HAP-1 (cell line): ENCODE data around the gene SYNGR3.

Experiments
- DNase-seq, 2 experiments: peaks; one replicate each; pipeline ENCODE4 v3.0.0-alpha.2; 2016 to 2020; ENCODE audit warnings: low spot score in 2 of 2
- H3K27me3 ChIP-seq: fragments of 250-450 bp; sonication (Bioruptor Pico); 2 replicates; pipeline ENCODE4 v1.5.1; 2020; ENCODE audit warnings: low read depth, mild to moderate bottlenecking, moderate library complexity
- H3K36me3 ChIP-seq: fragments of 250-450 bp; sonication (Bioruptor Pico); replicated peaks from 2 replicates; pipeline ENCODE4 v1.5.1; 2020; ENCODE audit warnings: mild to moderate bottlenecking
- H3K4me1 ChIP-seq: fragments of 250-450 bp; sonication (Bioruptor Pico); 2 replicates; pipeline ENCODE4 v1.5.1; 2020; ENCODE audit warnings: mild to moderate bottlenecking
- H3K4me3 ChIP-seq: fragments of 250-450 bp; sonication (Bioruptor Pico); 2 replicates; pipeline ENCODE4 v1.5.1; 2020; ENCODE audit warnings: mild to moderate bottlenecking, moderate library complexity
- H3K9me3 ChIP-seq: fragments of 250-450 bp; sonication (Bioruptor Pico); 2 replicates; pipeline ENCODE4 v1.5.1; 2020; ENCODE audit warnings: mild to moderate bottlenecking, moderate library complexity
- in situ Hi-C: fragments of 300-500 bp; cut with MboI; formaldehyde crosslinking; loops from 3 replicates; pipeline ENCODE4 v1.14.3; 2020; ENCODE audit warnings: low sequenced_read_pairs, inconsistent platforms, mixed read lengths

SYNGR3 gene

DNA sequence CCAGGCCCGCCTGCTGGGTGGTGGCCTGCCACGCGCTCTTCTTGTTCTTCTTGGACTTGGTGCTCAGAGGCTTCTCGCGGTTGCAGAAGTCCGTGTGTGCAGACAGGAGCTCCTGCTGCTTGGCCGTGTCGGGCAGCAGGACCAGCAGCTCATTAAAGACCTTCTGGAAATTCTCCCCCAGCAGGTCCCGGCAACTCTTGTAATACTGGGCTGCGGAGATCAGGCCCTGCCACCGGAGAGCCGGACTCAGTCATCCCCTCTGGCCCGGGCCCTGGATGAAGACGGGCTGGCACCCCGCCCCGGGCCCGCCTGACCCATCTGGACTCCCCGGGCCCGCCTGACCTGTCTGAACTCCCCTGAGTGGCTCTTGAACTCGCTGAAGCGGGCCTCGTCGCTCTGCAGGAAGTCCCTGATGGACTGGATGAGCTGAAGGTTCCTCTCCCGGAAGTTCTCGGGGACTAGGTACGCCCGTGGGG is 8.6 kb downstream of the SYNGR3 start:
- H3K4me1 ChIP-seq: no peaks in the 10 kb centered on the region
- peaks cover 63% of the 10 kb centered on the region for H3K36me3 ChIP-seq

DNA sequence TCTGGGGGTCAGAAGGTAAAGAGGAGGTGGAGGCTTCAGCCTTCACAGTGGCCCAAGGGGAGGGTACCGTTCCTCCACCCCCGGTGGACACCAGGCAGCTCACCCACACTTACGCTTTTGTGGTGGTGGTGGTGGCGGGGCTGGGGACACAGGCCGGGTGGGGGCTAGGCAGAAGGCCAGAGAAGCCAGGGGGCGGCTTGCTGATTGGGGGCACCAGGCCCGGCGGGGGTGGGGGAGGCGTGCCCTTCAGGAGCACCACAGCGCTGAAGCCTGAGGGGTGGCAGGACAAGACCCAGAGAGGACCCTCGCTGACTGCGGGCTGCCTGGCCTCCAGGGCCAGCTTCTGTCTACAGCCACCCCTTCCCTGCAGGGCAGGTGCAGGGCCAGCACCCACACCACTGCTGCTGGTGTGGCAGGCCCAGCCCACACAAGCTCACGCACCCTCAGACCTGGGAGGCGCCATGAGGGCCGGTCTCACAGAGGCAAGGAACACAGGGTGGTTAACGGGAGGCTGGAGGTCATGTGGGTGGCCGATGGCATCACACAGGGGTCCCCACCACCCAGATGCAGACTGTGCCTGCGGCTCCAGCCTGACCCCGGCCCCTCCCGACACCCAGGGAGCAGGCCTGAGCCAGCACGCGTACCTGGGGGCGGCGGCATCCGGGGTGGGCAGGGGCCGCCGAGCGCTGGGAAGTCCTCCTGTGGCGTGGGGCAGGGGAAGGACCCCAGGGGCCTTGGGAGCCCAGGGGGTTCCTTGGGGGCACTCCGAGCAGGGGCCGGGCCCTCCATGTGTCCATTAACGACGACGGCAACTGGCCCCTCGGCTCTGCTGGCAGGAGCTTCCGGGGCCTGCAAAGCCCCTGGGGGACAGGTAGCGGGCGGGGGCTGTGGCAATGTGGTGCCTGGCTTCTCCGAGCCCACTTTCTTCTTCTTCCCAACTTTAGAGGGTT is 9.4 kb downstream of the SYNGR3 start:
- no peaks in the 10 kb centered on the region for H3K9me3 ChIP-seq
- peaks cover 2% of the 10 kb centered on the region for H3K4me1 ChIP-seq
- no peak for DNase-seq
- H3K36me3 ChIP-seq: peaks cover 65% of the 10 kb centered on the region
- in situ Hi-C loops: loop anchor here (25.0 kb wide), 1 partner anchor 513 kb away; the partner anchor contains the start of genes AMDHD2 and ATP6V0C
- H3K4me3 ChIP-seq: no peak overlapping the region
- H3K27me3 ChIP-seq: no peaks in the 10 kb centered on the region

More for the DNA sequence above, 8.6 kb downstream of the SYNGR3 start:
- no peaks in the 10 kb centered on the region for H3K27me3 ChIP-seq
- H3K9me3 ChIP-seq: no peaks in the 10 kb centered on the region
- no peak for DNase-seq
- in situ Hi-C loops: loop anchor here (25.0 kb wide), 1 partner anchor 514 kb away; the partner anchor contains the start of genes AMDHD2 and ATP6V0C
- H3K4me3 ChIP-seq: no peak overlapping the region

DNA sequence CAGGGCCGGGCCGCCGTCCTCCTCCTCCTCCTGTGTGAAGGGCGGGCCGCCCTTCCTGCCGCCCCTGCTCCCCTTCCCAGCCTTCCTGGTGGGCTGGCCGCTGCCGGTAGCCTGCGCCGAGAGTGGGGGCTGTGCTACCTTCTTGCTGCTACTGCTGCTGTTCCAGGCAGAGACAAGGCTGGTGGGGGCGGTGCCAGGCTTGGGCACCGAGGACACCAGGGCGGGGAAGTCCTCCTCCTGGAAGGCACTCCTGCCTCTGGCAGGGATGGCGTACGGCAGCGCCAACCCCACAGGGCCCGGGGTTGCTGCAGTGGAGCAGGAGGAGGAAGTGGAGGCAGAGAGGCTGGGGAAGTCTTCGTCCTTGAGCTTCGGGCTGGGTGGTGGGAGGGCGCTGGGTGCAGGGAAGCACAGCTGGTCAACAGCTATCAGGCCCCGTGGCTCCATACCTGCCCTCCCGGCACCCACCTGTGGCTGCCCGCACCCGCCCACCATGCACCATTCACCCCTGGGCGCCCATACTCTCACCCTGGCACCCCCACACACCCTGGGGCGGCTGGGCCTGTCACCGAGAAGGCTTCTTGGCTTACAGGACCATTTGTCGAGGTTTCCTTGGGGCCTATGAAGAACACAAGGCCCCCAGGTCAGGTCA is 10.2 kb downstream of the SYNGR3 start:
- Histone ChIP-seq H3K4me3 (no peak overlapping the region), H3K27me3 (no peaks in the 10 kb centered on the region), H3K4me1 (peaks cover 5% of the 10 kb centered on the region), H3K36me3 (peaks cover 65% of the 10 kb centered on the region), H3K9me3 (no peaks in the 10 kb centered on the region)
- no peak for DNase-seq
- in situ Hi-C loops: loop anchor here (25.0 kb wide), 1 partner anchor 512 kb away; the partner anchor contains the start of genes AMDHD2 and ATP6V0C

DNA sequence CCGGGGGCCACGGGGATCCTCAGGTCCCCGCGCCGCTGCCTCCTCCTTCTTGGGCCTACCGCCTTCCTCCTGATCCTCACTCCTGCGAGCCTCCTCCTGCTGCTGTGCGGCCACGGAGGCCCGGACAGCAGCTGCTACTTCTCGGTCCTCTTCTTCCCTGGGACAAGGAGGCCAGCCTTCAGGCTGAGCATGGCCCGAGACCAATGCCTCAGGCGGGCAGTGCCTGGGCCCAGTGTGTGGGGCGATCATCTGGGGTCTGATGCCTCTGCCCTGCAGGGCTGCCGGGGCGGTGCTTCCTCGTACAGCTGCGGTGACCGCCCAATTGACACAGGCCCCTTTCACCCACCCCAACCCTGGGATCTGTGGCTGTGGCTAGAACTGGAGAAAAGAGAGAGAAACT is 11.3 kb downstream of the SYNGR3 start:
- peaks cover 5% of the 10 kb centered on the region for H3K4me1 ChIP-seq
- H3K36me3 ChIP-seq: peaks cover 71% of the 10 kb centered on the region
- H3K9me3 ChIP-seq: no peaks in the 10 kb centered on the region
- H3K4me3 ChIP-seq: no peak overlapping the region
- DNase-seq: no peak
- no peaks in the 10 kb centered on the region for H3K27me3 ChIP-seq
- in situ Hi-C loops: no loop called here

DNA sequence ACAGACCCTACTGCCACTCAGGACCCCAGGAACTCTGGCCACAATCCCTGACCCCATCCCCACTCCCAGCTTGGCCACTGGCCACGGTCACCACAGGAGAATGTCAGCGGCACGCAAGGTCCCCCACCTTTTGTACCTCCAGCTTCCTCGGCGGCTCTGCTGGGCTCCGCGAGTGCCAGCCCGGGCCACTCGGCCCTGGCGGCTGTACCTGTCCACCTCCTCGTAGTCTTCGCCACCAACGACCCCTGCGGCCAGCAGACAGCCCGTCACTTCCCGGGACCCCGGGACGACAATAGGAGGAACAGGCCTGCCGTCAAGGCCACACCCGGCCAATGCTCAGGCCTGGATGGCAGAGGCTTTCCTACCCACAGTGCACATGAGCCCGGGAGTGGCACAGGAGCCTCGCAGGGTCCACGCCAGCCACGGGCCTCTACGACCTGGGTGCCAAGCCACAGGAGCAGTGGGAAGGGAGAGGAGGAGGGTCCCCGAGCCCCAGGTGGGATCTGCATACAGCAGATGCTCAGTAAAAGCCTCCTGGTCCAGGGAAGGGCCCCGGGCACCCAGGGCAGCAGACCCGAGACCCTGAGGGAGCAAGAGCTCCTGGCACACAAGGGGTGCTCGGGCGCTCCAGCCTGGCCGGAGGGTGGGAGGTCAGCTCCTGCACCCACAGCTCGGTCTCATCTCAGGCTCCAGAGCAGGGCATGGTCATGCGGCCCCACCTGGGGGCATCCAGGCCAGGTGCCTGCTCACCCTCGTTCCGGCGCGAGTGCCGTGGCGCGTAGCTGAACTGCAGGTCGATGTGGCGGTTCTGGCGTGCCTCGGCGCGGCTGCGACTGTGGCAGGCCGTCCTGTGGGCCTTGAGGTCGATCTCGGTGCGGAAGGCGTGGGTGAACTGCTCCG is 11.9 kb downstream of the SYNGR3 start:
- Histone ChIP-seq H3K9me3 (no peaks in the 10 kb centered on the region), H3K4me1 (peaks cover 5% of the 10 kb centered on the region), H3K4me3 (no peak overlapping the region), H3K36me3 (peaks cover 71% of the 10 kb centered on the region), H3K27me3 (no peaks in the 10 kb centered on the region)
- in situ Hi-C loops: no loop called here
- no peak for DNase-seq

GRCh38 chr16:2002406-2003230 is 12.8 kb downstream of the SYNGR3 start:
- DNase-seq: no peak
- no peaks in the 10 kb centered on the region for H3K27me3 ChIP-seq
- no peaks in the 10 kb centered on the region for H3K9me3 ChIP-seq
- peaks cover 11% of the 10 kb centered on the region for H3K4me1 ChIP-seq
- H3K4me3 ChIP-seq: no peak overlapping the region
- H3K36me3 ChIP-seq: peaks cover 67% of the 10 kb centered on the region
- in situ Hi-C loops: no loop called here

DNA sequence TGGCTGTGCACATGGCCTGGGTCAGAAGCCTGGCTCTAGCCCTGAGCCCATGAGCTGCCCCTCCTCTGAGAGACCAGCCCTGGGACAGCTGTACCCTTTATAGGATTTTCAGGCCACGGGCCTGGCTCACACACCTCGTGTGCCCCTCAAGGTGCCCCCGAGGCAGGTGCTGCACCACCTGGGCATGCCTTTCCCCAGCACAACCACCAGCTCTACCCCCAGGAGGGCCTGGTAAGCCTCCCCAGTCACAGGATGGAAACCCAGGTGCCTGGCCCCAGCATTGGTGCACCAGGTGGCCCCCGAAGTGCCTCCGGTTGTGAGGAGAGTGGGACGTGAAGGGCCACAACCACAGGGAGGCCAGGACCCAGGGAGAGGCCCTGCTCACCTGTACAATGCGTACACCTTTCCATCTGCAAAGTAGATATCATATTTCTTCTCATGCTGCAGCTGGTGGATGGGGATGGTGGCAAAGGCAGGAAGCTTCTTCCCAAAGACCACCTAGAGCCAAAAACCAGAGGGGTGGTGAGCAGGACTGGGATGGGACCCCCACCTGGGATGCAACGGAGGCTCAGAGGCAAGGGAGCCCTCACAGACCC is 13.6 kb downstream of the SYNGR3 start:
- Histone ChIP-seq H3K27me3 (no peaks in the 10 kb centered on the region), H3K36me3 (peaks cover 69% of the 10 kb centered on the region), H3K4me1 (peaks cover 18% of the 10 kb centered on the region), H3K4me3 (no peak overlapping the region), H3K9me3 (no peaks in the 10 kb centered on the region)
- in situ Hi-C loops: no loop called here
- no peak for DNase-seq

- peak; percentile 90 to 98 for DNase-seq
- no peaks in the 10 kb centered on the region for H3K9me3 ChIP-seq
- no peaks in the 10 kb centered on the region for H3K27me3 ChIP-seq
- no peak overlapping the region; the same call in 1 of the 2 replicates for H3K4me3 ChIP-seq
- in situ Hi-C loops: no loop called here
- peaks cover 64% of the 10 kb centered on the region for H3K36me3 ChIP-seq
- peaks cover 21% of the 10 kb centered on the region for H3K4me1 ChIP-seq
Observed at GRCh38 chr16:2003827-2004641, 14.3 kb downstream of the SYNGR3 start.

DNA sequence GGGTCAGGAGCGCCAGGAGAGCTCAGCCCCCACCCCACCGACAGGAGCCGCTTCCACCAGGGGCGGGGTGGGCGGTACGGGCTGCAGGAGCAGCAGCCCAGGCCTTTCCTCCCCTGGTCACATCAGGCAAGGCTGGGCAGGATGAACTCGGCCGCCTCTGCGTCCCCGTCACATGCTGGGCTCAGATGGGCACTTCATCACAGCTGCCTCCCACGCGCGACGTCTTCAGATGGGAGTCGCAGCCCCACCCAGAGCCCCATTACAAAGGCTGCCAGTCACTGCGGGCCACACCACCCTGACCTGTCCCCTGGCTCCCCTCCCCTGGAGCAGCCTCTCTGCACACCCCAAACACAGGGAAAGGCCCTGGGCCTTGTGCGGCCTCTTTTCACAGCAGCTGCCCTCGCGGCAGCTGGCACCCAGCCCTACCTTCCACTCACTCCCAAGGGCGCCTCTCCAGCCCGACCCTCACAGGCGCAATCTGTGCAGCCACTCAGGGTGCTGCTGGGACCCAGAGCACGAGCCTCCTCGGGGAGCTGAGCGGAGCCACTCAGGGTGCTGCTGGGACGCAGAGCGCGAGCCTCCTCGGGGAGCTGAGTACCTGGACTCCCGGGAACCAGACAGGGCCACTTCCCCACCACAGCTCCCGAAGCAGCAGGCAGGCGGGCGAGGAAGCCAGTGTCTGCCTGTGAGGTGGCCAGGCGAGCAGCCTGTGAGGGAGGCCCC is 15.2 kb downstream of the SYNGR3 start:
- Histone ChIP-seq H3K4me3 (no peak overlapping the region), H3K27me3 (no peaks in the 10 kb centered on the region), H3K4me1 (peaks cover 21% of the 10 kb centered on the region), H3K9me3 (no peaks in the 10 kb centered on the region), H3K36me3 (peaks cover 55% of the 10 kb centered on the region)
- no peak for DNase-seq
- in situ Hi-C loops: no loop called here

- Histone ChIP-seq H3K4me3 (no peak overlapping the region), H3K36me3 (peaks cover 53% of the 10 kb centered on the region), H3K9me3 (no peaks in the 10 kb centered on the region), H3K27me3 (no peaks in the 10 kb centered on the region), H3K4me1 (peaks cover 25% of the 10 kb centered on the region)
- in situ Hi-C loops: no loop called here
- no peak for DNase-seq
Observed at GRCh38 chr16:2005646-2006045, 15.9 kb downstream of the SYNGR3 start.

DNA sequence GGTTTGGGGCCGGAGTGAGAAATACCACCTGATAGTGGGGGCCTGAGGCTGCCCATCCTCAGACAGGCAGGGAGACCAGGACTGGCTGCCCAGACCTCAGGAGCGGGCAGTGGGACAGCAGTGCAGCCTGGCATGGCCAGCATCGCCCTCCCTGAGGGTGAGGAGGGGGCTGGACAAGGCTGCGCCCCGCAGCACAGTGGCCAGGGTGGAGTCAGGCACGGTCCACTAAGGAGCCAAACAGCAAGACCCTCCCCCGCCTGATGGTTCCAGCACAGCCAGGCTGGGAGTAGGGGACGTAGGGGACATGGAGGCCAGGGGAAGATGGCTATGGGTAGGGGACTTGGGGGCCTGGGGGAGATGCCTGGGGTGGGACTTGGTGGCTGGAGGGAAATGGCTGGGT is 16.5 kb downstream of the SYNGR3 start:
- no peak overlapping the region for H3K4me3 ChIP-seq
- H3K4me1 ChIP-seq: peaks cover 26% of the 10 kb centered on the region
- H3K27me3 ChIP-seq: no peaks in the 10 kb centered on the region
- H3K9me3 ChIP-seq: no peaks in the 10 kb centered on the region
- no peak for DNase-seq
- H3K36me3 ChIP-seq: peaks cover 49% of the 10 kb centered on the region
- in situ Hi-C loops: no loop called here
